Renal cortical epithelial cell (primary cell): ENCODE data around the gene EPS8L1. TPM values are rescaled to one million over a fixed set of nuclear protein-coding genes. Genes with fewer than 3 reads are reported as not detected.

Source experiments
- DNase-seq: peaks from one replicate; pipeline ENCODE4 v3.0.0-alpha.2; 2011; ENCODE audit warnings: low read depth
- total RNA-seq: library from RNA; depleted of rRNA; stranded (reverse); fragments of >200 nt; gene quantifications from 2 replicates; pipeline ENCODE4 v1.2.3, GENCODE V29; 2014

EPS8L1 gene
- total RNA-seq, 1 donor from 2014 or later, result 7.0 TPM

DNA sequence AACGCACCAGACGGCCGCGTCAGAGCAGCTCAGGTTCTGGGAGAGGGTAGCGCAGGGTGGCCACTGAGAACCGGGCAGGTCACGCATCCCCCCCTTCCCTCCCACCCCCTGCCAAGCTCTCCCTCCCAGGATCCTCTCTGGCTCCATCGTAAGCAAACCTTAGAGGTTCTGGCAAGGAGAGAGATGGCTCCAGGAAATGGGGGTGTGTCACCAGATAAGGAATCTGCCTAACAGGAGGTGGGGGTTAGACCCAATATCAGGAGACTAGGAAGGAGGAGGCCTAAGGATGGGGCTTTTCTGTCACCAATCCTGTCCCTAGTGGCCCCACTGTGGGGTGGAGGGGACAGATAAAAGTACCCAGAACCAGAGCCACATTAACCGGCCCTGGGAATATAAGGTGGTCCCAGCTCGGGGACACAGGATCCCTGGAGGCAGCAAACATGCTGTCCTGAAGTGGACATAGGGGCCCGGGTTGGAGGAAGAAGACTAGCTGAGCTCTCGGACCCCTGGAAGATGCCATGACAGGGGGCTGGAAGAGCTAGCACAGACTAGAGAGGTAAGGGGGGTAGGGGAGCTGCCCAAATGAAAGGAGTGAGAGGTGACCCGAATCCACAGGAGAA lies 39.9 kb downstream of the EPS8L1 start:
- DNase-seq, result no peak

DNA sequence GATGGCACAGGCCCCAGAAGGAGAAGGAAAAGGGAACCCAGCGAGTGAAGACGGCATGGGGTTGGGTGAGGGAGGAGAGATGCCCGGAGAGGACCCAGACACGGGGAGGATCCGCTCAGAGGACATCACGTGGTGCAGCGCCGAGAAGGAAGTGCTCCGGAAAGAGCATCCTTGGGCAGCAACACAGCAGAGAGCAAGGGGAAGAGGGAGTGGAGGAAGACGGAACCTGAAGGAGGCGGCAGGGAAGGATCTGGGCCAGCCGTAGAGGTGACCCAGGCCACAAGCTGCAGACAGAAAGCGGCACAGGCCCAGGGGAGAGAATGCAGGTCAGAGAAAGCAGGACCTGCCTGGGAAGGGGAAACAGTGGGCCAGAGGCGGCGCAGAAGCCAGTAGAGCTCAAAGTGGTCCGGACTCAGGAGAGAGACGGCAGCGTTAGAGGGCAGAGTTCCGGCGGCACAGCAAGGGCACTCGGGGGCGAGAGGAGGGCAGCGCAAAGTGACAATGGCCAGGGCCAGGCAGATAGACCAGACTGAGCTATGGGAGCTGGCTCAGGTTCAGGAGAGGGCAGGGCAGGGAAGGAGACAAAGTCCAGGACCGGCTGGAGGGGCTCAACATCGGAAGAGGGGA lies 40.7 kb downstream of the EPS8L1 start:
- DNase-seq, result peak; percentile 2

DNA sequence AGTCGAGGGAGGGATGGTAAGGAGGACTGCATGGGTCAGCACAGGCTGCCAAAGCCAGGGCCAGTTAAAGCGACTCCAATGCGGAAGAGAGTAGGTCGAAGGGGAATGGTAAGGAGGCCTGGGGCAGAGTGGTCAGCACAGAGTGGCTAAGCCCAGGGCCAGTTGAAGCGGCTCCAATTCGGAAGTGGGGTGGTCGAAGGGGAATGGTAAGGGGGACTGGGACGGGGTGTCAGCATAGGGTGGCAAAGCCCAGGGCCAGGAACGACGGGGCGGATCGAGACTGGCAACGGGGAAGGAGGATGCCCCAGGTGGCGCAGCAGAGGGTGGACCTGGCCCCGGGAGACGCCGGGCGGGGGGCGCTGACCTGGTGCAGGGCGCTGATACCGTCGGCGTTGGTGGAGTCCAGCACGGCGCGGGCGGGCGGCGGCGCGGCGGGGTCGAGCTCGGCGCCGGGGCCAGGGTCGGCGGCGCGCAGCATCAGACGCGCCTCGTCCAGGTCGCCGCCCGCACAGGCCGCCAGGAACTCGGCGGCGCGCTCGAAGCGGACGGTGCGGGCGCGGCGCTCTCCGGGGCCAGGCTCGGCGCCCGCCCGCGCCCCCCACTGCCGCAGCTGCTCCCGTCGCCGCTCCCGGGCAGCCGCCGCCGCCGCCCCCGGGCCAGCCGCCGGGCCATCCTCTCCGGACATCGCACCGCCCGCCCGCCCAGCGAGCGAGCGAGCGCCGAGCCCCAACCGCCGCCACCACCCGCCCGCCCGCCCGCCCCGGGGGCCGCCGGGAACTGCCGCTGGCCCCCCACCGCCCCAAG lies 41.4 kb downstream of the EPS8L1 start, which contains the start of gene PPP1R12C:
Gene PPP1R12C, minus strand, starts transcription at position 779 of the 804 bp plus-strand sequence. Its CDS starts 94 bp downstream, at position 685.
- DNase-seq, result no peak

- DNase-seq, result peak; percentile 95
Measured at GRCh38 chr19:55117663-55118391, 42.2 kb downstream of the EPS8L1 start.

DNA sequence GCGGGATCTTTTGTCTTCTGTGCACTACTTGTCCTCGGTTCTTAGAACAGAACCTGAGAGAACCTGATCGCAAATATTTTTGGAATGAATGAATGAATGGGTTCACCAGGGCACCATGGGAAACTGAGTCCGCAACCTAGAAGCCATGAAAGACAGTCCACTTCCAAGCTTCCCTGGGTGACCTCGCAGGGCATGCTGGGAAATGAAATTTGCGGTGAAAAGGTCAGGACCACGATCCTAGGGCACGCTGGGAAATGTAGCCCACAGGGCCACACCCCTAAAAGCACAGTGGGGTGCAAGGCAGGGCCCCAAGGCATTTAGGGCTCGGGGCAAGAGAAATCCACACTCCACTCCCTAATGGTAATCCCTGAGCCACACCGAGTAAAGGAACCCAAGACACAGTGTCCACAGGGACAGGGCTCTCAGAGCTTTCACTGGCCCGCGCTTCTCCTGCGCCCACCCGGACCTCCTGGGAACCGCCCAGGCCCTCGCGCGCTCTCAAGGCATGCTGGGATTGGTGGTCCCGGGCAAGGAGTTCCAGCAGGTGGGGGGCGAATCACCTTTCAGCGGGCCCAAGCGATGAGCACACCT lies 42.8 kb downstream of the EPS8L1 start:
- peak; percentile 21 for DNase-seq

- no peak for DNase-seq
Measured at GRCh38 chr19:55119053-55119452, 43.4 kb downstream of the EPS8L1 start.

- no peak for DNase-seq
Measured at GRCh38 chr19:55131421-55131820, 55.8 kb downstream of the EPS8L1 start.

DNA sequence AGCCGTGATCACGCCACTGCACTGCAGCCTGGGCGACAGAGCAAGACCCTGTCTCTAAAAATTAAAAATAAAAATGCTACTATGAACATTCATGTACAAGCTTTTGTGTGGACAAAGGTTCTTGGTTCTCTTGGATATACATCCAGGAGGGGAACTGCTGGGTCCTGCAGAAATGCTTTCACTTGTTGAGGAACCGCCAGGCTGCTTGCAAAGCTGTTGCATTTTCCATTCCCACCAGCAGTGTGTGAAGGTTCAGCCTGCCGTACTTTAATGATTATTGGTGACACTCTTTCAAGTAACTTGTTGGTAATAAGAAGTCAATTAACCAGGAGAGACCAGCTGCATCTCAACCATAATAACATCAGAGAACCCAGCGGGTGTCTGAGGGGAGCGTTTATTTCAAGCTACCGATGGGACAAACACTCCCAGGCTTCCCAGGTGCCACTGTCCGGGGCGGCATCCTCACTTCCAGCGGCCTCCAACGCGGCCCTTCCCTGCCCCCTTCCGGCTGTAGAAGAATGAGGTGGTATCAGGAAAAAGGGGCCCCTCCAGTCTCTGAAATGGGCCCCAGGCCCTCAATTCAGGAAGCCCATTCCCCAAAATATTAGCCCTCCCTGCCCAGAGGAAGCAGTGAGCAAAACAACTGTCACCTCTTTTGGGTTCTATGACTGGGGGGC lies 56.9 kb downstream of the EPS8L1 start:
- DNase-seq, result no peak

DNA sequence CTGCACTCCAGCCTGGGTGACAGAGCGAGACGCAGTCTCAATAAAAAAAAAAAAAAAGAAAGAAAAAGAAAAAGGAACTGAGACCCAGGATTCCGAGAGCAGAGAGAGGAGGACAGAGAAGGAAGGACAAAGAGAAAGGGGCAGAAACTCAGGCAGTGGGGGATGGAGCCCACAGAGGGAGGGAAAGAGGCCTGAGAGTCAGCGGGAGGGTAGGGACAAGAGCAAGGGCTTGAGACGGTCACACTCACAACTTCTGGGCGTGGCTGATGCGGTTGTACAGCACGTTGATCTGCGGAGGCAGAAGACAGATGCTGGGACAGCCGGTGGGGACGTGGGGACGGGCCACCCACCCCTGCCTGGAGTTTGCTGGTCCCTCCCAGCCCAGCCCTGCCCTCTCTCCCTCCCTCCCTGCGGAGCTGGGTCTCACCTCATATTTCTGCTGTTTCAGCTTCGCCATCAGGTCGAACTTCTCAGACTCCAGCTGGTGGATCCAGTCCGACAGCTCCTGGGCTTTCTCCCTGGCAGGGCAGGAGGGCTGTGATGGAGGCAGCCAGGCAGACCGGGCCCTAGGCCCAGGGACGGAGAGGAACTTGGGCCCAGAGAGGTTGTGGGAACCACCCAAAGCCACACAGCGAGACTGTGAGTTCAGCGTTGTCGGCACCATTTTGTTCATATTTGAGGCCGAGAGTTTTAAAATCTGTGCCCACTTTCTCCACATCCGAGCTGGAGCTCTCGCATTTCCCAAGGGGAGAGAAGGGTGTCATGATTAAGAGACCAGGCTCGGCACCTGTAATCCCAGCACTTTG lies 58.2 kb downstream of the EPS8L1 start:
- no peak for DNase-seq

DNA sequence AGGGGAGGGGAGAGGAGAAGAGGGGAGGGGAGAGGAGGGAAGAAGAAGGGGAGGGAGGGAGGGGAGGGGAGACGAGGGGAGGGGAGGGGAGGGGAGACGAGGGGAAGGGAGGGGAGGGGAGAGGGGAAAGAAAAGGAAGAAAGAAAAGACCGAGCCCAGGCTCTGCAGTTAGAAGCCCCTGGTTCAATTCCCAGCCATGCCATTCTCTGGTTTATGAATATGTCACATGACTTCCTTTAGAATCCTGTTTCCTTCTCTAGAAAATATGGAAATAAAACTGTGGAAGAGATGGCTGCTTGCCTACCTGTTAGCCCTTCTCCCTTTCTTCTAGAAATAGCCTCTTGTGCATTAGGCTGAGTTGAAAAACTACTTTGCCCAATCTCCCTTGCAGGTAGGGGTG lies 59.1 kb downstream of the EPS8L1 start:
- DNase-seq, result no peak

GRCh38 chr19:55136399-55137102 lies 60.9 kb downstream of the EPS8L1 start:
- no peak for DNase-seq

Other genes starting within 250 kb of the EPS8L1 start
- gene KIR2DS4, start 243.2 kb upstream of the EPS8L1 start, total RNA-seq, result not detected in 2 replicates
- not detected in 2 replicates for gene KIR3DL2, start 225.4 kb upstream of the EPS8L1 start, total RNA-seq
- not detected in 2 replicates for gene FCAR, start 201.6 kb upstream of the EPS8L1 start, total RNA-seq
- not detected in 2 replicates for gene NCR1, start 169.7 kb upstream of the EPS8L1 start, total RNA-seq
- not detected in 2 replicates for gene NLRP7, start 128.3 kb upstream of the EPS8L1 start, total RNA-seq
- gene NLRP2, start 109.5 kb upstream of the EPS8L1 start, total RNA-seq, result 6.3 and 15.3 TPM in 2 replicates
- gene GP6, start 37.6 kb upstream of the EPS8L1 start, total RNA-seq, result 0.10 TPM in 1 of 2 replicates, not detected in the other
- gene RDH13, start 12.7 kb upstream of the EPS8L1 start, total RNA-seq, result 19.9 and 22.2 TPM in 2 replicates
- 17.5 and 32.4 TPM in 2 replicates for gene PPP1R12C, start 41.8 kb downstream of the EPS8L1 start, total RNA-seq
- gene TNNT1, start 73.3 kb downstream of the EPS8L1 start, total RNA-seq, result 1.9 and 5.9 TPM in 2 replicates
- 0.15 TPM in 1 of 2 replicates, not detected in the other for gene TNNI3, start 81.9 kb downstream of the EPS8L1 start, total RNA-seq
- 2.8 and 2.9 TPM in 2 replicates for gene DNAAF3, start 90.7 kb downstream of the EPS8L1 start, total RNA-seq
- gene SYT5, start 104.4 kb downstream of the EPS8L1 start, total RNA-seq, result 1.0 TPM in 1 of 2 replicates, not detected in the other
- 0.55 and 4.9 TPM in 2 replicates for gene PTPRH, start 133.6 kb downstream of the EPS8L1 start, total RNA-seq
- gene TMEM86B, start 152.9 kb downstream of the EPS8L1 start, total RNA-seq, result 0.94 TPM in 1 of 2 replicates, not detected in the other
- gene PPP6R1, start 183.1 kb downstream of the EPS8L1 start, total RNA-seq, result 22.1 and 74.3 TPM in 2 replicates
- 38.6 and 46.9 TPM in 2 replicates for gene HSPBP1, start 204.2 kb downstream of the EPS8L1 start, total RNA-seq
- 0.52 and 4.5 TPM in 2 replicates for gene BRSK1, start 208.1 kb downstream of the EPS8L1 start, total RNA-seq
- gene TMEM150B, start 249.5 kb downstream of the EPS8L1 start, total RNA-seq, result not detected in 2 replicates